Suppressor macrophage treated with lipopolysaccharide for 4 hours (primary cell): ENCODE results near the gene KCNJ14.

Experiments used
- DNase-seq: peaks from one replicate; pipeline ENCODE4 v3.0.0-alpha.2; 2020

KCNJ14 gene

DNA sequence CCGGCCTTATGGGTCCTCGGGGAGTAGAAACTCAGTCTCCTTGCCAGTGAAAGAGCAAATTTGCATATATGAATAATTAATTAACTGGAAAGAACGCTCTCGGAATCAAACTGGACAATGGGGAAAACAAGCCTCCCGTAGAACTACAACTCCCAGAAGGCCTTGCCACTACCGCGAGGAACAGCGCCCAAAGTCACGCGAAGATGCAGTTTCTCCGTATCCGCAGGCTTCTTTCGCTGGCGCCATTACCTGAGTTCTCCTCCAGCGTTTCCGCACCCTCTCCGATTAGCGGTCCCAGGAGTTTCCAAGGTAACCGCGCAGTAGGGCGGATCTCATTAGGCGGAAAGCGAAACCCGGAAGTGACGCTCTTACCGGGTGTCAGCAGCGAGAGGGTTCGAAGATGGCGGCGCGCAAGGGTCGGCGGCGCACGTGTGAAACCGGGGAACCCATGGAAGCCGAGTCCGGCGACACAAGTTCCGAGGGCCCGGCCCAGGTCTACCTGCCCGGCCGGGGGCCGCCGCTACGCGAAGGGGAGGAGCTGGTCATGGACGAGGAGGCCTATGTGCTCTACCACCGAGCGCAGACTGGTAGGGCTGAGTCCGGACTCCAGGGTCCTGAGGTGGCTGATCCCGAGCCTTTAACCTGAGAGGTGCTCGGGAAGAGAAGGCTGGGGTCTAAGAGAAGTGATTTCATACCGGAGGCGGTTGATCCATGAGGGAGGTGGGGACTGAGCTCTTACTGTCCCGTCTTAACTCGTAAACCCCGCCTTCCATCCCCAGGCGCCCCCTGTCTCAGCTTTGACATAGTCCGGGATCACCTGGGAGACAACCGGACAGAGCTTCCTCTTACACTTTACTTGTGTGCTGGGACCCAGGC lies 9.5 kb upstream of the KCNJ14 start, which contains the start of gene GRWD1:
GRWD1 (plus strand) TSS at position 378 of the 876 bp plus-strand sequence; CDS start at position 401, 23 bp downstream.
- DNase-seq, result peak; percentile 95

DNA sequence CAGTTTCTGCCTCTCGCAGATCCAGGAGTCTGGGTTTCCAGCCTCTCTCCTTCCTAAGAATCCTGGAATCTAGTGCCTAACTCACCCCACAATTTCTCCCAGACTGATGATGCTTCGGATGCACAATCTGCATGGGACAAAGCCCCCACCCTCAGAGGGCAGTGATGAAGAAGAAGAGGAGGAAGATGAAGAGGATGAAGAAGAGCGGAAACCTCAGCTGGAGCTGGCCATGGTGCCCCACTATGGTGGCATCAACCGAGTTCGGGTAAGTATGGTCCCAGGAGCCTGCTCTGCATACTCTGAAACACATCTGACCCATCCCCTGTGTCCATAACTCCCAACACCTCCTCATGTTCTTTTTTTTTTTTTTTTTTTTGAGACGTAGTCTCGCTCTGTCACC lies 8.8 kb upstream of the KCNJ14 start:
- DNase-seq, result no peak

DNA sequence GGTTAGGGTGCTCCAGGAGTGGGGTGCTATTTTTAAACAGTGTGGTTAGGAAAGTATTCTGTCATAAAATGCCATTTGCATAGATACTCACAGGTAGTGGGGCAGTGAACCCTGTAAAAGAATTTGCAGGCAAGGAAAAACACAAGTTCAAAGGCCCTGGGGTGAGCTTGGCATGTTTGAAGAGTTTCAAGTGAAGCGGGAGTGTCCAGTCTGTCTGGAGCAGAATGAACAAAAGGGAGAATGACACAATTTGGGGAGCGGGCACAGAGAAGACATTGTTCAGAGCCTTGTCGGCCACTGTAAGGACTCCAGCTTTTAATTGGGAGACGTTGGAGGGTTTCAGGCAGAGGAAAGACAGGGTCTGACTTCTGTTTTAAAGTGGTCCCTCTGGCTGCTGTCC lies 6.8 kb upstream of the KCNJ14 start:
- no peak for DNase-seq

DNA sequence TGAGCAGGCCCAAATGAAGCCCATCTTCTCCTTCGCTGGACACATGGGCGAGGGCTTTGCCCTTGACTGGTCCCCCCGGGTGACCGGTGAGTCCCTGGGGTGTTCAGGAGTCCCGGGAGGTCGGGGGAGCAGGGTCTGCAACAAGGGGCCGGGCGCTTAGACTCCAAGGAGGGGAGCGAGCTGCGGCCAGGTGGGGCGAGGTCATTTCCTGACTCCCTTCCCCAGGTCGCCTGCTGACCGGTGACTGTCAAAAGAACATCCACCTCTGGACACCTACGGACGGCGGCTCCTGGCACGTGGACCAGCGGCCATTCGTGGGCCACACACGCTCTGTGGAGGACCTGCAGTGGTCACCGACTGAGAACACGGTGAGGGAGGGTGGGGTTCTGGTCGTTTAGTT lies 4.9 kb upstream of the KCNJ14 start:
- DNase-seq, result no peak

DNA sequence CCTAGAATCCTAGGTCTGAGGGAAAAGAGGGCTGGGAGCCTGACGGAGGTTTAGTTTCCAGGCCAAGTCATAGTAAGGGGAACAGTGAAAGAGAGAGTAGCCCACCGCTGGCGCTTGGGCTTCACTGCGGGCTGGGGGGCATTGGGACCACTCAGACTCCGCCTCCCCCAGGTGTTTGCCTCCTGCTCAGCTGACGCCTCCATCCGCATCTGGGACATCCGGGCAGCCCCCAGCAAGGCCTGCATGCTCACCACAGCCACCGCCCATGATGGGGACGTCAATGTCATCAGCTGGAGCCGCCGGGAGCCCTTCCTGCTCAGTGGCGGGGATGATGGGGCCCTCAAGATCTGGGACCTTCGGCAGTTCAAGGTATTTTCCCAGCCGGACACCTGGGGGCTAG lies 4.5 kb upstream of the KCNJ14 start:
- no peak for DNase-seq

DNA sequence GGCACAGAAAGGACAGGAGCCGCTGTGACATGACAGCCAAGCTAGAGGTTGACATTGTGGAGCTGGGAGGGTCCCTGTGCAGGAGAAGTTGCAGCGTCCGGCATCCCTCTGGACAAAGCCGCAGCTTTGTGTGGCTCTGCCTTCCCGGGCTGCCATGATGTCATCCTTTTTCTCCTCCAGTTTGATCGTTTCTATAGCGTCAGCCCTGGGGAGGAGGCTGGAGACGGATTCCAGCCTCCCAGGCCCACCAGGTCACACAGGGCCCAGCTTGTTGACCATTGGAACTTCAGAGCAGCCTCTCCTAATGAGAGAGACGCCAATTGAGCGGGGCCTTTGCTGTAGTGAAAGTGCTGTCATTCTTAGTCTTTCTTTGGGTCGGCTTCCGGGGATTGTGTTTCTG lies 3.8 kb upstream of the KCNJ14 start:
- DNase-seq, result no peak

DNA sequence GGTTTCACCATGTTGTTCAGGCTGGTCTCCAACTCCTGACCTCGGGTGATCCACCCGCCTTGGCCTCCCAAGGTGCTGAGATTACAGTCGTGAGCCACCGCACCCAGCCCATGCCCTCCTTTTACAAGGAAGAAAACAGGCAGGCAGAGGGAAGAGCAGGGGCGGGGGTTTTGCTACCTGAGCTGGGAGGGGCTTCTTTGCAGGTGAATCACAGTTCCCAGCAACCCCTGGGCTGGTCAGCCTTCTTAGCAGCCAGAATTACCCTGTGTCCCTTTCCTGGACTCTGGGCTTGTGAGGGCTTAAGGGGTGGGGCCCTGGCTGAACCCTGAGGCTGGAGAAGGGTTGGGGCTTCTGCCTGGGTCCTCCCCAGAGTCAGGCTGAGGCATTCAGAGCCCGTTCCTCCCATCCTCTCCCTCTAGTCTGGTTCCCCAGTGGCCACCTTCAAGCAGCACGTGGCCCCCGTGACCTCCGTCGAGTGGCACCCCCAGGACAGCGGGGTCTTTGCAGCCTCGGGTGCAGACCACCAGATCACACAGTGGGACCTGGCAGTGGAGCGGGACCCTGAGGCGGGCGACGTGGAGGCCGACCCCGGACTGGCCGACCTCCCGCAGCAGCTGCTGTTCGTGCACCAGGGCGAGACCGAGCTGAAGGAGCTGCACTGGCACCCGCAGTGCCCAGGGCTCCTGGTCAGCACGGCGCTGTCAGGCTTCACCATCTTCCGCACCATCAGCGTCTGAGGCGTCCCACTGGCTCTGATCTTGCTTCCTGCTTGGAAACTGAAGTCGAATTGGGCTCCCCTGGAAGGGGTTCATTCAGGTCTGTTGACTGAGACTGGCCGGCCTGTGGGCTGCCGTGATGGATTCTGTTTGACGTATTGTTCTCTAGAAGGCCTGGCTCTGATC lies 2.8 kb upstream of the KCNJ14 start:
- no peak for DNase-seq

DNA sequence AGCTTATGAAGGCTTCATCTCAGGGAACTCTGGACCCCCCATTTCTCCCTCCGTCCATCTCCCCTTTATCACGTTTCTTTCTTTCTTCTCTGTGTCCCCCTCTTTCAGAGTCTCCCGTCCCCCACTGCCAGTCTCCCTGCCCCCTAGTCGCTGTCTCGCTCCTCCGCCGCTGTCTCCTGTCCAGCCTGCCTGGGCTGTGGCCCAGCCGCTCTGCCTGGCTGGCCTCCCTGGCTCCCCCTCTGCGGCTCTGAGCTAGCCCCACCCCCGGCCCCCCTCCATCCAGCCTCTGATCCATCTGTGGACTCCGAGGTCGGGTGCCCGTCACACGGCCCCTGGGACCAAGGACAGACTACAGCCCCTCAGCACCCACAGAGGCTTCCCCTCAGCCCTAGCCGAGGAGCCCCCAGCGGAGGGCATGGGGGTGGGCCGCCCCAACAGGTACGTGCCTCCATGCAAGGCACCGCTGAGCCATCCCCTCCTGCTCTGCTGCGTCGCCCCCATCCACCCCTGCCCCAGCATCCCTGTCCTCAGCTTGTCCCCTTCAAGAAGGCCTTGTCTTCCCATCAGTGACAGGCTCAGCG lies 1.1 kb upstream of the KCNJ14 start:
- DNase-seq, result no peak

DNA sequence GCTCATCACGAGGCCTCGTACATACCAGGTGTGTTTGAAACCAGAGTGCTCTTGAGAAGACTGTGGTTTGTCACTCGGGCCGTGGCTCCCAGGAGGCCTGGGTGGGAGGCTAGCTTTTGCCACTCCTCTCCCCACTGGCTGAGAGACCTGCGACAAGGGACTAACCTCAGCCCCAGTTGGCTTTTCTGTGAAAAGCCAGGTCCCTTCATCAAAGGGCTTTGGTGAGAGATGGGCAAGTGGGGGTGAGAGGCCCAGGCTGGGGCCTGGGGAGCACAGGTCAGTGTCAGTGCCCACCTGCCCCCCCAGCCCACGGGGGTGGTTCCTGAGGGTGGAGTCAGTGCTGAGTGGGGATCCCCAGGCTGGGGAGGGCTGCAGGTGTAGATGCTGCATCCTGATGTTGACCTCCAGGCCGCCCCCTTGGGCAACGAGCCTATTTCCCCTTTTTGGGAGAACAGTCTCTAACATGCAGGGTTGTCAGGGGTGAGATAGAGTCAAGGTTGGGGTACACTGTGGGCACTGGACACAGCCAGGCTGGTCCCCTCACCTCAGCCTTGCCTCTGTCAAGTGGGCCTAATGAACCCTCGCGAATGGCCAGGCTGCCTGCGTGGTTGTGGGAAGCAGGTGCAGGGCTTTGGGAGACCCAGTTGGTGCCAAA lies 661 bp downstream of the KCNJ14 start:
- DNase-seq, result no peak

DNA sequence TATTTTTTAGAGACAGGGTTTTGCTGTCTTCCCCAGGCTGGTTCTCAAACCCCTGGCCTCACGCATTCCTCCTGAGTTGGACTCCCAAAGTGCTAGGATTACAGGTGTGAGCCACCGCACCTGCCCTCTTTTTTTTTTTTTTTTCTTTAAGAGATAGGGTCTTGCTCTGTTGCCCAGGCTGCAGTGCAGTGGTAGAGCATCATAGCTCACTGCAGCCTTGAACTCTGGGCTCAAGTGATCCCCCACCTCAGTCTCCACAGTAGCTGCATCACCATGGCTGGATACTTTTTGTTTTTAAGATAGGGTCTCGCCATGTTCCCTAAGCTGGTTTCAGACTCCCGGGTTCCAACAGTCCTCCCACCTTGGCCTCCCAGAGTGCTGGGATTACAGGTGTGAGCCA lies 1.5 kb downstream of the KCNJ14 start:
- DNase-seq, result no peak

DNA sequence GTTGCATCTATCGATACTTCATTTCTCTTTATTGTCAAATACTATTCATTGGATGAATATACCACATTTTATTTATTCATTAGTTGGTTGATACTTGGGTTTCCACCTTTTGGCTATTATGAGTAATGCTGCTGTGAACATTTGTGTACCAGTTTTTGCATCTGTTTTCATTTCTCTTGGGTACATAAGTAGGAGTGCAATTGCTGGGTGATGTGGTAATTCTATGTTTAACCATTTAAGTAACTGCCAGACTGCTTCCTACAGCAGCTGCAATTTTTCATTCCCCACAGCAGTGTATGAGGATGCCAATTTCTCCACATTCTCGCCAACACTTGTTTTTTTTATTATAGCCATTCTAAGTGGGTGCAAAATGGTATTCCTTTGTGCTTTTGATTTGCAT lies 2.6 kb downstream of the KCNJ14 start:
- DNase-seq, result no peak

DNA sequence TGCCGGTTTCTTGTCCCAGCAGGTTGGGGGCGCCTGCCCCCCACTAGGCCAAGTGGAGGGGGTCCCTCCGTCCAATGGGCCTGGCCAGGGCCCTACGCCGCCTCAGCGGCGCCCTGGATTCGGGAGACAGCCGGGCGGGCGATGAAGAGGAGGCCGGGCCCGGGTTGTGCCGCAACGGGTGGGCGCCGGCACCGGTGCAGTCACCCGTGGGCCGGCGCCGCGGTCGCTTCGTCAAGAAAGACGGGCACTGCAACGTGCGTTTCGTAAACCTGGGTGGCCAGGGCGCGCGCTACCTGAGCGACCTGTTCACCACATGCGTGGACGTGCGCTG lies 6.2 kb downstream of the KCNJ14 start:
- no peak for DNase-seq

DNA sequence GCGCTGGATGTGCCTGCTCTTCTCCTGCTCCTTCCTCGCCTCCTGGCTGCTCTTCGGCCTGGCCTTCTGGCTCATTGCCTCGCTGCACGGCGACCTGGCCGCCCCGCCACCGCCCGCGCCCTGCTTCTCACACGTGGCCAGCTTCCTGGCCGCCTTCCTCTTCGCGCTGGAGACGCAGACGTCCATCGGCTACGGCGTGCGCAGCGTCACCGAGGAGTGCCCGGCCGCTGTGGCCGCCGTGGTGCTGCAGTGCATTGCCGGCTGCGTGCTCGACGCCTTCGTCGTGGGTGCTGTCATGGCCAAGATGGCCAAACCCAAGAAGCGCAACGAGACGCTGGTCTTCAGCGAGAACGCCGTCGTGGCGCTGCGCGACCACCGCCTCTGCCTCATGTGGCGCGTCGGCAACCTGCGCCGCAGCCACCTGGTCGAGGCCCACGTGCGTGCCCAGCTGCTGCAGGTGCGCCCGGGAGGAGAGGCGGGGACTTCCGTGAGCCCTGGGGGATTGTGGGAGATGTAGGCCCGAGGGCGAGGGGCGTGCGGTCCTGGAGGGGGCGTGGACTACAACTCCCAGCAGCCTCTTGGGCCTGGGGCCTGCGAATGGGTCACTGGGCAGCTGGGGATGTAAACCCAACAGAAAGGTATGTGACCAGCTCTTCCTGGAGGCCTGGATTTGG lies 6.7 kb downstream of the KCNJ14 start:
- DNase-seq, result no peak

DNA sequence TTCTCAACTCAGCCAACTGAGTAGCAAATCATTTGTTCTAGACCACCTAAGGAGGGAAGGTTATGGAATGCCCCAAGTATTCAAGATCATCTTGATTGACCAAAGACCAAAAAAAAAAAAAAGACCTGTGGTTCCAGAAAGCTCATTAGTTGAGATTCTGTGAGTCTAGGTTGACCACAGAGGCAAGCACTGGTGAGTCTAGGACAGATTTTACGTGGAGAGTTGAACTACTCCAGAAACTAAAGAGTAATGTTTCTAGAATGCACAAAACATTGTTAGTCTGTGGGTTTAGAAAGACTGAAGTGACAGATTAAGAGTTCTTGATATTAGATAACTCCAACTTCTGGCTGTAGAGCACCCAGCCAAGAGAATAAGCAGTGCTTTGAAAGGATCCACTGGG lies 9.8 kb downstream of the KCNJ14 start:
- DNase-seq, result no peak

DNA sequence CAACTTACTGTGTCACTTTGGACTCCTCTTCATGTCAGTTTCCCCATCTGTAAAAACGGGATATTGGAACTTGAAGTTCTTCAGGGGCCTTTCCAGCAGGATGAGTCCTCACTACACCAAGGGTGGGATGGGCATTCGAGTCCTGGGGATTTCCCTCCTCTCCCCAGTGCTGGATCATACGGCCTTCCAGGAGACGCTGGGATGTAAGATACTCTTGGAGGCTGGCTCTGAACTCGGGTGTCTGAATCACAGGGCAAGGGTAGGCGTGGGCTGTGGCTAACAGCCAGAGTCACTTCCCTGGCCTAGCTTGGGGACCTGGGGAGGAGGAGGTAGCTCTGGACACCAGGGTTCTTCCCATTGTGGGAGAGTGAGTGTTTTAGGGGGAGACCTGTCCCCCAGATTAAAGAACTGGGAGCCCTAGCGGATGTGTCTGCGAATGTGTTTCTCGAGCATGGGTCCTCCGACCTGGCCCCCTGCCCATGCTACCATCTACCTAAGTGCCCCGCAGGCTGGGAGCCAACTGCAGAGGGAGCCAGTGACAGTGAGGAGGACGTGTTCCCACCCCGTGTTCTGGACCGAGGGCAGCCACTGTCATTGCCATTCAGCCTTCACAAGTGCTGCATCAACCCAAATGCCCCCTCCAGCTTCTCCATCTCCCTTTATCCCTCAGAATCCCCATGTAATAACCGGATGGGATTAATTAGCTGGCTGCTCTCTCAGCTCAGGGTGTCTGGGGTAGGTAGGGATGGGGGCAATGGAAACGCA lies 11.4 kb downstream of the KCNJ14 start:
- peak; percentile 36 for DNase-seq

DNA sequence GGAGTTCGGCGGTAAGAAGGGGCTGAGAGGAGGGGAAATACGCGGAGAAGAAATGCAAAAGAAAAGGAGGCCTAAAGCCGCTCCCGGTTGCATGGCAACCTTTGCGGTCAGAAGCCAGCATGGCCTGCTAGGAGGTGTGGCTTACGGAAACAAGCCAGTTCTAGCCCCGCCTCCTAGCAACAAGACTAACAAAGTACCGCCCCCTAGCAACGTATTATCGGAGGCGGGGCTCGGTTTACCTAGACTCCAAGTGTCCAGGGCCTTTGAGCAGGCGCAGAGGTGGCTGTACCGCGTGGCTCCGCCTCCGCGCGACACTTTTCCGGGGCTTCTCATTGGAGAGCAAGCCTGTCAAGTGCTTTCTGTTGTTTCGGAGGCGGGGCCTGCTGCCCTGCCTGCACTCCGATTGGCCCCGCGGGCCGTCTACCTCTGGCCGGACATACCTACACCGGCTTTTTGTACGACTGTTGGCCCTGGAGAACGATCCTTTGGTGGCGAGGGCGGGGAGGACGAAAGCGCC lies 13.5 kb downstream of the KCNJ14 start:
- DNase-seq, result peak; percentile 100

DNA sequence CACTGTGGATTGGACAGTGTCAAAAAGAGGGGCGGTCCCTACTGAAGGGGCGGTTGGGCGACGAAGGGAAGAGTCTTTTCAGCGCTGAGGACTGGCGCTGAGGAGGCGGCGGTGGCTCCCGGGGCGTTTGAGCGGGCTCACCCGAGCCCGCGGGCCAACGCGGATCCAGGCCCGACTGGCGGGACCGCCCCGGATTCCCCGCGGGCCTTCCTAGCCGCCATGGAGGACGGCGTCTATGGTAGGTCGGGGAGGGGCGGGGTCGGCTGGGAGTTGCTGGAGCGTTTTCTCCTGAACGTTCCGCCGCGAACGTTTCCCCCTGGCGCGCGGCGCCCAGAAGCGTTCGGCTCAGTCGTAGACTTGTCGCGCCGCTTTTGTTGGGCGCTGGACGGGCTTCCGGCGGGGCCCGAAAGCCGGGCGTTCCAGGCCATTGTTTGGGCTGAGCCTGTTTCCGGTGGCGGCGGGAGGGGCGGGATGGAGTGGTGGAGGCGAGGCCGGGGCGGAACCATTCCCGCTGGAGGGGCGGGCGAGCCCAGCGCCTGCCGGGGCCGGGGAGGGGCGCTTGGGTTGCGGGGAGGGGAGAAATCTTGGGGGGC lies 14.0 kb downstream of the KCNJ14 start, which contains the start of gene CYTH2:
CYTH2 (plus strand) TSS at position 81 of the 593 bp plus-strand sequence; CDS start at position 220, 139 bp downstream.
- peak; percentile 74 for DNase-seq

DNA sequence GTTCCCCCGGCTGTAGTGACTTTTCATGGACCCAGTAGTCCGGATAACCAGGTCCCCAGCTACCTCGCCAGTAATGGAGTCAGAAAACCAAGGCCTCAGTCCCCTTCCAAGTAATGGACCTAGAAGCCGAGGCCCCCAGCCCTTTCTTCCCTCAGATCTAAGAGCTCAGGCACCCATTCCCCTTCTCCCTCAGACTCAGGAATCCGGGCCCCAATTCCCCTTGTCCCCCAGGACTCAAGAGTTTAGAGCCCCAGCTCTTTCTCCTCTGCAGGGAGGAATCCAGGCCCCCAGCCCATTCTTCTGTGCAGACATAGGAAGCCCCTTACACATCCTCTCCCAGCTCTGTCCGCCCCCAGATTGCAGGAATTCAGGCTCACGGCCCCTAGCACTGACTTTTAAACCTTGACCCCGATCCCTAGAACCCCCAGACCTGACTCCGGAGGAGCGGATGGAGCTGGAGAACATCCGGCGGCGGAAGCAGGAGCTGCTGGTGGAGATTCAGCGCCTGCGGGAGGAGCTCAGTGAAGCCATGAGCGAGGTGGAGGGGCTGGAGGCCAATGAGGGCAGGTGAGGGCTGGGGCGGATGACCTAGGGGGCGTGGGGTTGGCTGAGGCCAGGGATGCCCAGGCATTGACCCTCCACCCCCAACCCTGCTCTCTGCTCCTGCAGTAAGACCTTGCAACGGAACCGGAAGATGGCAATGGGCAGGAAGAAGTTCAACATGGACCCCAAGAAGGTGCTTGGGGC lies 14.7 kb downstream of the KCNJ14 start:
- no peak for DNase-seq

DNA sequence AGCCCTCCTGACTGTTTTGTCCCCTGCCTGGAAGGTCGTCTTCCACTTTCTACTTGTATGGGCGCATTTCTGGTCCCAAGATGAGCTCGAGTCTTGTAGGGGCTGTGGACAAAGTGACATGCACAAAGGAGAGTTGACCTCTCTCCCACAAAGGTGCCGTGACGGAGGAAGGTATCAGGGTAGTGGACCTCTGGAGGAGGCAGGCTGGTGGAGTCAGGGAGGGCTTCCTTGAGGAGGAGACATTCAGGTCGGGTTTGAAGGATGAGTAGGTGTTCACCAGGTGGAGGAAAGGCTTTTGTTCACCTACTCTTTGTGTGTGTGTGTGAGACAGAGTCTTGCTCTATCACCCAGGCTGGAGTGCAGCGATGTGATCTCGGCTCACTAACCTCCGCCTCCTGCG lies 15.5 kb downstream of the KCNJ14 start:
- DNase-seq, result no peak

DNA sequence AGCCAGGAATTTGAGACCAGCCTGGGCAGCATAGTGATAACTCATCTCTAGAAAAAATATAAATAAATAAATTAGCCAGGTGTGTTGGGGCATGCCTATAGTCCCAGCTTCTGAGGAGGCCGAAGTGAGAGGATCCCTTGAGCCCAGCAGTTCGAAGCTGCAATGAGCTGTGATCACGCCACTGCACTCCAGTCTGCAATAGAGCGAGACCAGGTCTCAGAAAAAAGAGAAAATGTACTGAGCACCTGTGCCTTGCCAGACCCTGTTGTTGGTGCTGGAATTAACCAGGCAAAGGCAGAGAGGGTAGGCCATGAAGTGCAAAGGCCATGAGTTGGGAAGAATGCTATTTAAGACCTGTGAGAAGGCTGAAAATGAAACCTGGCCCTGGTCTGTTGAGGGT lies 16.5 kb downstream of the KCNJ14 start:
- DNase-seq, result no peak
